Brain microvascular endothelial cell (primary cell): ENCODE measurements around the gene TMEM132E.

Source experiments
- DNase-seq: peaks from one replicate; pipeline ENCODE4 v3.0.0-alpha.2; 2020
- H3K27ac ChIP-seq: fragments of 250-450 bp; sonication (Bioruptor Pico); 2 replicates; pipeline ENCODE4 v1.5.1; 2020; ENCODE audit warnings: mild to moderate bottlenecking, moderate library complexity
- H3K27me3 ChIP-seq: fragments of 250-450 bp; sonication (Bioruptor Pico); replicated peaks from 2 replicates; pipeline ENCODE4 v1.5.1; 2020; ENCODE audit warnings: mild to moderate bottlenecking
- H3K36me3 ChIP-seq: fragments of 250-450 bp; sonication (Bioruptor Pico); replicated peaks from 2 replicates; pipeline ENCODE4 v1.5.1; 2020; ENCODE audit warnings: mild to moderate bottlenecking
- H3K4me3 ChIP-seq: 2 replicates; pipeline ENCODE4 v1.5.1; 2011; ENCODE audit warnings: low read depth, mild to moderate bottlenecking, control low read depth, low read length, moderate library complexity
- CTCF ChIP-seq: IDR thresholded peaks from 2 replicates; pipeline ENCODE4 v1.5.1; 2011; ENCODE audit warnings: low read depth, mild to moderate bottlenecking, moderate library complexity, low read length, control low read depth, inconsistent platforms; ENCODE audit errors: missing control alignments
- in situ Hi-C: cut with HindIII; loops from 2 replicates; pipeline ENCODE4 v1.10.0; 2017; ENCODE audit warnings: low sequenced_read_pairs, low pct_ligation_motif_present

TMEM132E gene

GRCh38 chr17:34633760-34634159, 54.4 kb downstream of the TMEM132E start:
- H3K27ac ChIP-seq: no peak overlapping the region

GRCh38 chr17:34634551-34635160, 55.3 kb downstream of the TMEM132E start:
- no peak overlapping the region for H3K4me3 ChIP-seq
- in situ Hi-C loops: no loop called here
- peaks cover 8% of the 10 kb centered on the region for H3K27me3 ChIP-seq
- H3K27ac ChIP-seq: no peak overlapping the region
- H3K36me3 ChIP-seq: no peaks in the 10 kb centered on the region
- no peak for TF ChIP-seq CTCF
- DNase-seq: no peak

More at GRCh38 chr17:34633760-34634159, 54.4 kb downstream of the TMEM132E start:
- Histone ChIP-seq H3K4me3 (no peak overlapping the region), H3K36me3 (no peaks in the 10 kb centered on the region), H3K27me3 (peaks cover 8% of the 10 kb centered on the region)
- no peak for TF ChIP-seq CTCF
- no peak for DNase-seq
- in situ Hi-C loops: no loop called here

- Histone ChIP-seq H3K36me3 (no peaks in the 10 kb centered on the region), H3K27ac (no peak overlapping the region), H3K27me3 (peaks cover 8% of the 10 kb centered on the region), H3K4me3 (no peak overlapping the region)
- no peak for DNase-seq
- in situ Hi-C loops: no loop called here
- TF ChIP-seq CTCF: no peak
Observed at GRCh38 chr17:34635876-34636275, 56.5 kb downstream of the TMEM132E start.

- Histone ChIP-seq H3K36me3 (no peaks in the 10 kb centered on the region), H3K27ac (no peak overlapping the region), H3K4me3 (no peak overlapping the region), H3K27me3 (peaks cover 8% of the 10 kb centered on the region)
- DNase-seq: no peak
- no peak for TF ChIP-seq CTCF
- in situ Hi-C loops: no loop called here
Observed at GRCh38 chr17:34637041-34637547, 57.7 kb downstream of the TMEM132E start.

GRCh38 chr17:34637548-34638525, 58.5 kb downstream of the TMEM132E start:
- Histone ChIP-seq H3K27me3 (peaks cover 8% of the 10 kb centered on the region), H3K27ac (no peak overlapping the region), H3K4me3 (no peak overlapping the region), H3K36me3 (no peaks in the 10 kb centered on the region)
- in situ Hi-C loops: no loop called here
- peak; percentile 84 for TF ChIP-seq CTCF
- peak; percentile 25 for DNase-seq
